H9 (cell line): ENCODE results near the gene BRSK2. TPM values are rescaled to one million over a fixed set of nuclear protein-coding genes. Genes with fewer than 3 reads are reported as not detected.

Experiments
- DNase-seq: peaks from one replicate; pipeline ENCODE4 v3.0.0-alpha.2; 2017
- H2AFZ ChIP-seq: one replicate; pipeline ENCODE4 v1.6.1; 2013; ENCODE audit warnings: mild to moderate bottlenecking, low read length, control low read depth, moderate library complexity
- H2AK5ac ChIP-seq: 2 replicates; pipeline ENCODE4 v1.6.1; 2013; ENCODE audit warnings: low read length, control low read depth, mixed read lengths; ENCODE audit not compliant: insufficient read length
- H2BK120ac ChIP-seq: one replicate; pipeline ENCODE4 v1.6.1; 2013; ENCODE audit warnings: low read depth, mild to moderate bottlenecking, low read length, control low read depth, inconsistent platforms; ENCODE audit not compliant: poor library complexity, severe bottlenecking
- H2BK12ac ChIP-seq: 2 replicates; pipeline ENCODE4 v1.6.1; 2013; ENCODE audit warnings: low read length, control low read depth, mixed read lengths, low read depth; ENCODE audit not compliant: insufficient read length
- H2BK15ac ChIP-seq: 2 replicates; pipeline ENCODE4 v1.6.1; 2013; ENCODE audit warnings: low read depth, low read length, control low read depth
- H2BK20ac ChIP-seq: one replicate; pipeline ENCODE4 v1.6.1; 2013; ENCODE audit warnings: low read depth, mild to moderate bottlenecking, low read length, control low read depth, inconsistent platforms; ENCODE audit not compliant: poor library complexity, severe bottlenecking
- H2BK5ac ChIP-seq: 2 replicates; pipeline ENCODE4 v1.6.1; 2013; ENCODE audit warnings: low read length, control low read depth, mixed read lengths; ENCODE audit not compliant: insufficient read length
- H3K14ac ChIP-seq: 2 replicates; pipeline ENCODE4 v1.6.1; 2013; ENCODE audit warnings: low read length, control low read depth; ENCODE audit not compliant: insufficient read depth
- H3K18ac ChIP-seq: 2 replicates; pipeline ENCODE4 v1.6.1; 2013; ENCODE audit warnings: low read depth, mild to moderate bottlenecking, mixed read lengths, low read length, control low read depth; ENCODE audit not compliant: insufficient read length
- H3K23ac ChIP-seq: 2 replicates; pipeline ENCODE4 v1.6.1; 2013; ENCODE audit warnings: low read length, control low read depth, mixed read lengths, low read depth; ENCODE audit not compliant: insufficient read length
- H3K23me2 ChIP-seq: 2 replicates; pipeline ENCODE4 v1.6.1; 2013; ENCODE audit warnings: low read depth, mild to moderate bottlenecking, mixed read lengths, low read length, control low read depth; ENCODE audit not compliant: insufficient read length, poor library complexity, severe bottlenecking
- H3K27ac ChIP-seq: 2 replicates; pipeline ENCODE4 v1.5.1; 2013; ENCODE audit warnings: low read length, control low read depth, mixed read lengths, low read depth; ENCODE audit not compliant: insufficient read length
- H3K27me3 ChIP-seq: 2 replicates; pipeline ENCODE4 v1.6.1; 2013; ENCODE audit warnings: low read length, control low read depth, inconsistent platforms; ENCODE audit not compliant: insufficient read depth
- H3K4ac ChIP-seq: 2 replicates; pipeline ENCODE4 v1.6.1; 2013; ENCODE audit warnings: low read depth, mild to moderate bottlenecking, control low read depth, inconsistent platforms, low read length, moderate library complexity
- H3K4me1 ChIP-seq: 2 replicates; pipeline ENCODE4 v1.6.1; 2013; ENCODE audit warnings: low read length, control low read depth, inconsistent platforms; ENCODE audit not compliant: insufficient read depth
- H3K4me2 ChIP-seq: 2 replicates; pipeline ENCODE4 v1.6.1; 2013; ENCODE audit warnings: low read length, control low read depth, mixed read lengths; ENCODE audit not compliant: insufficient read length, insufficient read depth
- H3K56ac ChIP-seq: 2 replicates; pipeline ENCODE4 v1.6.1; 2013; ENCODE audit warnings: low read depth, mild to moderate bottlenecking, mixed read lengths, low read length, control low read depth; ENCODE audit not compliant: insufficient read length
- H3K79me1 ChIP-seq: 2 replicates; pipeline ENCODE4 v1.6.1; 2013; ENCODE audit warnings: low read depth, mild to moderate bottlenecking, moderate library complexity, low read length, control low read depth, inconsistent platforms; ENCODE audit not compliant: insufficient read depth, poor library complexity, severe bottlenecking
- H3K79me2 ChIP-seq: 2 replicates; pipeline ENCODE4 v1.6.1; 2013; ENCODE audit warnings: low read length, control low read depth, inconsistent platforms; ENCODE audit not compliant: insufficient read depth
- H3K9ac ChIP-seq: 2 replicates; pipeline ENCODE4 v1.6.1; 2013; ENCODE audit warnings: low read length, control low read depth, mixed read lengths; ENCODE audit not compliant: insufficient read length; ENCODE audit errors: extremely low read depth
- H3K9me3 ChIP-seq: one replicate; pipeline ENCODE4 v1.6.1; 2013; ENCODE audit warnings: low read depth, low read length, inconsistent platforms; ENCODE audit not compliant: control insufficient read depth
- H3T11ph ChIP-seq: one replicate; pipeline ENCODE4 v1.6.1; 2013; ENCODE audit warnings: mild to moderate bottlenecking, low read length, control low read depth, inconsistent platforms
- H4K20me1 ChIP-seq: one replicate; pipeline ENCODE4 v1.6.1; 2013; ENCODE audit not compliant: control insufficient read depth, insufficient read length, insufficient read depth
- H4K5ac ChIP-seq: 2 replicates; pipeline ENCODE4 v1.6.1; 2013; ENCODE audit warnings: low read depth, mild to moderate bottlenecking, mixed read lengths, low read length, control low read depth; ENCODE audit not compliant: insufficient read length
- H4K8ac ChIP-seq: replicated peaks from 2 replicates; pipeline ENCODE4 v1.6.1; 2013; ENCODE audit warnings: low read length, control low read depth, mixed read lengths, low read depth; ENCODE audit not compliant: insufficient read length
- H4K91ac ChIP-seq: 2 replicates; pipeline ENCODE4 v1.6.1; 2013; ENCODE audit warnings: low read depth, mild to moderate bottlenecking, moderate library complexity, mixed read lengths, low read length, control low read depth; ENCODE audit not compliant: insufficient read length
- H3K27ac Mint-ChIP-seq, 3 experiments: 2 replicates in 2 of 3; 3 replicates in 1 of 3; pipeline ENCODE4 v1.8.0; 2020 to 2021; ENCODE audit warnings: mixed read lengths in 3 of 3, mild to moderate bottlenecking in 1 of 3, moderate library complexity in 1 of 3
- H3K27me3 Mint-ChIP-seq: 2 replicates; pipeline ENCODE4 v1.8.0; 2021; ENCODE audit warnings: low read depth, mild to moderate bottlenecking, moderate library complexity, mixed read lengths
- H3K36me3 Mint-ChIP-seq, 3 experiments: 2 replicates in 2 of 3; 3 replicates in 1 of 3; pipeline ENCODE4 v1.8.0; 2020 to 2021; ENCODE audit warnings: low read depth in 3 of 3, mixed read lengths in 3 of 3; ENCODE audit not compliant: insufficient read depth in 1 of 3
- H3K4me1 Mint-ChIP-seq, 2 experiments: 2 replicates each; pipeline ENCODE4 v1.8.0; 2020; ENCODE audit warnings: mixed read lengths in 2 of 2
- H3K4me3 Mint-ChIP-seq, 2 experiments: 2 replicates in 1 of 2; 3 replicates in 1 of 2; pipeline ENCODE4 v1.8.0; 2020 to 2021; ENCODE audit warnings: mild to moderate bottlenecking in 2 of 2, mixed read lengths in 2 of 2, moderate library complexity in 1 of 2
- H3K9me3 Mint-ChIP-seq, 2 experiments: 2 replicates in 1 of 2; 3 replicates in 1 of 2; pipeline ENCODE4 v1.8.0; 2020; ENCODE audit warnings: mild to moderate bottlenecking in 2 of 2, mixed read lengths in 2 of 2, moderate library complexity in 1 of 2
- CTCF ChIP-seq: fragments of 200-600 bp; sonication (generic); conservative IDR thresholded peaks from 3 replicates; pipeline ENCODE4 v1.8.0; 2021; ENCODE audit warnings: antibody characterized with exemption, mild to moderate bottlenecking
- WGBS: extraction: QIAGEN DNeasy Blood & Tissue Kit; methylation state at CpG from one replicate; pipeline ENCODE4 v1.1.7; 2013; ENCODE audit warnings: missing lambda C conversion rate, low lambda C conversion rate, mixed read lengths; ENCODE audit not compliant: insufficient read length; ENCODE audit errors: extremely low coverage; 5-methylcytosine and 5-hydroxymethylcytosine counted together
- total RNA-seq: library from RNA; stranded (reverse); gene quantifications from 2 replicates; pipeline ENCODE4 v1.2.1, GENCODE V29; 2021

The BRSK2 gene
- total RNA-seq, 1 experiment from 2014 or later, result 28.4 TPM

DNA sequence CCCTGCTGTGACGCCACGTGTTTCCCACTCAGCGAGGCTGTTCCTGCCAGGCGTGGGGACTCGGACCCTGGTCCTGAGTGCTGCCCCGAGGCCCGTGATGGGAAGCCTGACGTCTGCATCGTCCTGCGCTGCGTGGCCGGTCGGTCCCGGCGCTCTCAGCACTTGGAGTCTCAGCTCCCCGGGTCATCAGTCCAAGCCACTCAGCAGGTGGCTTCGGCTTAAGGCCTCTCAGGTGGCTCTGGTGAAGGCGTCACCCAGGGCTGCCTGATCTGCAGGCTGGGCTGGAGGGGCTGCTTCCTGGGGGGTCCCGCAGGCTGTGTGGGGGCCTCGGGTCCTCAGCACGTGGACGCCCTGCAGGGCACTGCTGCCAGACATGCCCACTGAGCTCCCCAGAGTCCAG lies 35.3 kb downstream of the BRSK2 start:
- Histone ChIP-seq H3K27ac (no peak overlapping the region), H3K4me2 (no peak overlapping the region), H3K79me2 (peaks cover 8% of the 10 kb centered on the region; the same call in 1 of the 2 replicates), H3T11ph (no peak overlapping the region), H2BK120ac (no peak overlapping the region), H3K56ac (no peak overlapping the region), H3K18ac (no peak overlapping the region), H2BK15ac (no peak overlapping the region), H3K23ac (no peak overlapping the region), H4K5ac (no peak overlapping the region), H2BK12ac (no peak overlapping the region), H3K4me1 (no peaks in the 10 kb centered on the region), H3K4ac (no peak overlapping the region), H3K23me2 (no peaks in the 10 kb centered on the region), H2BK5ac (no peak overlapping the region), H4K91ac (no peak overlapping the region), H3K79me1 (no peaks in the 10 kb centered on the region), H3K14ac (no peak overlapping the region; the same call in 1 of the 2 replicates), H2AK5ac (no peak overlapping the region), H3K27me3 (no peaks in the 10 kb centered on the region), H4K20me1 (no peaks in the 10 kb centered on the region), H2AFZ (no peak overlapping the region), H3K9me3 (no peaks in the 10 kb centered on the region), H2BK20ac (no peak overlapping the region), H4K8ac (no peak overlapping the region), H3K9ac (no peak overlapping the region)
- Mint-ChIP-seq H3K9me3 (peaks cover 1 to 6% of the 10 kb centered on the region in 2 experiments; a peak in 2 of 5 replicates), H3K4me3 (no peak overlapping the region), H3K27ac (no peak overlapping the region), H3K36me3 (no peaks in the 10 kb centered on the region), H3K4me1 (no peaks in the 10 kb centered on the region), H3K27me3 (no peaks in the 10 kb centered on the region)
- WGBS, result no CpG with 5 or more reads among the region's 22 CpGs
- no peak for TF ChIP-seq CTCF
- no peak for DNase-seq
